Panc1 (cell line): Measurements from ENCODE around the gene MEX3A. TPM values are rescaled to one million over a fixed set of nuclear protein-coding genes. Genes with fewer than 3 reads are reported as not detected.

ENCODE experiments used
- ATAC-seq: fragments of 200-7000 bp; cut with Tn5 transposase; 2 replicates; pipeline ENCODE4 v1.9.1; 2020; ENCODE audit warnings: mild to moderate bottlenecking, moderate library complexity
- BruUV-seq: library from RNA; stranded (reverse); fragments of 400-500 nt; replicated peaks from 2 replicates; lab custom pipeline; 2021; lab: Mats Ljungman, UMichigan
- CTCF ChIA-PET: fragments of 300-600 bp; sonication (Branson Sonifier 250); formaldehyde crosslinking; loops from one replicate; lab custom pipeline; 2022; ENCODE audit warnings: antibody characterized with exemption; lab: Charles Lee
- POLR2A ChIA-PET: fragments of 300-600 bp; sonication (Branson Sonifier 250); formaldehyde crosslinking; loops from one replicate; lab custom pipeline; 2022; ENCODE audit warnings: antibody characterized with exemption; lab: Charles Lee
- DNase-seq: peaks from one replicate; pipeline ENCODE4 v3.0.0-alpha.2; 2010; ENCODE audit warnings: low read depth, low spot score
- H3K27ac ChIP-seq: 2 replicates; pipeline ENCODE4 v1.5.1; 2011; ENCODE audit warnings: mild to moderate bottlenecking, low read length, inconsistent platforms
- H3K27me3 ChIP-seq: fragments of 200-500 bp; sonication (Bioruptor generic); 2 replicates; pipeline ENCODE4 v1.6.0; 2014; ENCODE audit warnings: low read length, inconsistent platforms; ENCODE audit not compliant: control insufficient read depth, insufficient read depth
- H3K36me3 ChIP-seq: fragments of 200-500 bp; sonication (Bioruptor generic); 2 replicates; pipeline ENCODE4 v1.5.1; 2014; ENCODE audit warnings: inconsistent platforms, mild to moderate bottlenecking, low read length, moderate library complexity; ENCODE audit not compliant: control insufficient read depth, insufficient read depth
- H3K4me1 ChIP-seq: 2 replicates; pipeline ENCODE4 v1.5.1; 2011; ENCODE audit warnings: inconsistent platforms, mild to moderate bottlenecking, low read length, moderate library complexity; ENCODE audit not compliant: control insufficient read depth, insufficient read depth
- H3K4me3 ChIP-seq, 2 experiments: 2 replicates each; pipeline ENCODE4 v1.5.1; 2011 to 2012; ENCODE audit warnings: low read depth in 2 of 2, low read length in 2 of 2, mild to moderate bottlenecking in 2 of 2, inconsistent platforms in 1 of 2, moderate library complexity in 1 of 2
- H3K9me3 ChIP-seq: fragments of 200-500 bp; sonication (Bioruptor generic); 2 replicates; pipeline ENCODE4 v1.5.1; 2014; ENCODE audit warnings: low read depth, mild to moderate bottlenecking, inconsistent platforms, low read length, moderate library complexity; ENCODE audit not compliant: control insufficient read depth, insufficient read depth
- POLR2AphosphoS5 ChIP-seq: IDR thresholded peaks from 2 replicates; pipeline ENCODE4 v1.6.1; 2012; ENCODE audit warnings: mild to moderate bottlenecking, low read depth, low read length, moderate library complexity
- SIN3A ChIP-seq: IDR thresholded peaks from 2 replicates; pipeline ENCODE4 v1.6.1; 2012; ENCODE audit warnings: low read depth, mild to moderate bottlenecking, low read length, moderate library complexity, borderline replicate concordance; ENCODE audit not compliant: insufficient read depth
- TCF7L2 ChIP-seq: IDR thresholded peaks from 2 replicates; pipeline ENCODE4 v1.6.1; 2011; ENCODE audit warnings: mild to moderate bottlenecking, low read depth, low read length, inconsistent platforms
- in situ Hi-C: cut with HindIII; loops from 2 replicates; pipeline ENCODE4 v1.10.0; 2016; ENCODE audit warnings: low sequenced_read_pairs, low pct_unique_long_range_greater_than_20kb
- intact Hi-C: fragments of 100-400 bp; cut with micrococcal nuclease; formaldehyde crosslinking; loops from one replicate; pipeline ENCODE4 v1.10.0; 2022; ENCODE audit not compliant: unreplicated experiment
- total RNA-seq: library from RNA; stranded (reverse); gene quantifications from one replicate; pipeline ENCODE4 v1.2.1, GENCODE V29; 2021; ENCODE audit not compliant: unreplicated experiment
- TF ChIP-seq, protein P1 (sequence below), 2 experiments: IDR thresholded peaks; 2 replicates each; pipeline ENCODE4 v1.6.1; 2011 to 2012; ENCODE audit warnings: low read depth in 2 of 2, control low read depth in 1 of 2, low read length in 1 of 2, mild to moderate bottlenecking in 1 of 2, moderate library complexity in 1 of 2; ENCODE audit not compliant: insufficient read depth in 1 of 2
- TF ChIP-seq, protein P2 (sequence below): fragments of 450-650 bp; IDR thresholded peaks from 2 replicates; pipeline ENCODE4 v1.5.1; 2017; ENCODE audit warnings: mild to moderate bottlenecking

Gene MEX3A
- total RNA-seq, 1 experiment from 2014 or later: 15.8 TPM

DNA sequence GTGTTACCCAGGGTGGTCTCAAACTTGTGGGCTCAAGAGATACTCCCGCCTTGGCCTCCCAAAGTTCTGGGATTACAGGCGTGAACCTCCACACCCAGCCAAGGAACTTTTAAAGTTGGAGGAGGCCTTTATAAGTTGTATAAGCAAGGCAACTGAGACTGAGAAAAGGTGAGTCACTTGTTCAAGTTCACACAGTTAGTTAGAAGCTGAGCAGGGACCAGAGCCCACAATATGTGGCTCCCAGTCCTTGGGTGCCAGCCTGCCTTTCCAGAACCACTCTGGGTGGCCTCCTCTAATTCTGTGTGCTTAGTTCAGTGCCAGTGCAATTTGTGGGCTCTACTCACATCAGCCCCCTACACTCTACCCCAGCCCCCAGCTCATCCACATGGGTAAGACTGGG lies 17.6 kb downstream of the MEX3A start:
- no peak for ATAC-seq
- in situ Hi-C loops (no loop called here), intact Hi-C loops (no loop called here)
- TF ChIP-seq TCF7L2: no peak
- Histone ChIP-seq H3K4me3 (no peak overlapping the region), H3K36me3 (peaks cover 2% of the 10 kb centered on the region; the same call in 1 of the 2 replicates), H3K27me3 (no peaks in the 10 kb centered on the region), H3K27ac (no peak overlapping the region), H3K9me3 (no peaks in the 10 kb centered on the region), H3K4me1 (no peaks in the 10 kb centered on the region)
- no peak for DNase-seq
- no TSS peak for BruUV-seq
- POLR2A ChIA-PET: no interaction called here
- CTCF ChIA-PET: no interaction called here

DNA sequence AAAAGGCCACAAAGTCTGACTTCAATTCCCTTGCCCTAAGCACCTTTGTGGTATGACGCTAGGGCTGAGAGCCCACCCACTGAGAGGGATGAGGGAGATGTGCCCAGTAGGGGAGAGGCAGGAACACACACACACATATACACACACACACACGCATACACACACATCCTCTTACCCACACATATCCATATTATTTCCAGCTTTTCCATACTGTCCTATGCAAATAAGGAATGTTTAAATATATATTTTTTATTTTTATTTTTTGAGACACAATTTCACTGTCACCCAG lies 18.3 kb downstream of the MEX3A start:
- Histone ChIP-seq H3K4me1 (no peaks in the 10 kb centered on the region), H3K4me3 (no peak overlapping the region), H3K27ac (no peak overlapping the region), H3K27me3 (no peaks in the 10 kb centered on the region), H3K36me3 (peaks cover 2% of the 10 kb centered on the region; the same call in 1 of the 2 replicates), H3K9me3 (no peaks in the 10 kb centered on the region)
- no peak for TF ChIP-seq POLR2AphosphoS5
- no peak for TF ChIP-seq SIN3A
- TF ChIP-seq, protein P1, sequence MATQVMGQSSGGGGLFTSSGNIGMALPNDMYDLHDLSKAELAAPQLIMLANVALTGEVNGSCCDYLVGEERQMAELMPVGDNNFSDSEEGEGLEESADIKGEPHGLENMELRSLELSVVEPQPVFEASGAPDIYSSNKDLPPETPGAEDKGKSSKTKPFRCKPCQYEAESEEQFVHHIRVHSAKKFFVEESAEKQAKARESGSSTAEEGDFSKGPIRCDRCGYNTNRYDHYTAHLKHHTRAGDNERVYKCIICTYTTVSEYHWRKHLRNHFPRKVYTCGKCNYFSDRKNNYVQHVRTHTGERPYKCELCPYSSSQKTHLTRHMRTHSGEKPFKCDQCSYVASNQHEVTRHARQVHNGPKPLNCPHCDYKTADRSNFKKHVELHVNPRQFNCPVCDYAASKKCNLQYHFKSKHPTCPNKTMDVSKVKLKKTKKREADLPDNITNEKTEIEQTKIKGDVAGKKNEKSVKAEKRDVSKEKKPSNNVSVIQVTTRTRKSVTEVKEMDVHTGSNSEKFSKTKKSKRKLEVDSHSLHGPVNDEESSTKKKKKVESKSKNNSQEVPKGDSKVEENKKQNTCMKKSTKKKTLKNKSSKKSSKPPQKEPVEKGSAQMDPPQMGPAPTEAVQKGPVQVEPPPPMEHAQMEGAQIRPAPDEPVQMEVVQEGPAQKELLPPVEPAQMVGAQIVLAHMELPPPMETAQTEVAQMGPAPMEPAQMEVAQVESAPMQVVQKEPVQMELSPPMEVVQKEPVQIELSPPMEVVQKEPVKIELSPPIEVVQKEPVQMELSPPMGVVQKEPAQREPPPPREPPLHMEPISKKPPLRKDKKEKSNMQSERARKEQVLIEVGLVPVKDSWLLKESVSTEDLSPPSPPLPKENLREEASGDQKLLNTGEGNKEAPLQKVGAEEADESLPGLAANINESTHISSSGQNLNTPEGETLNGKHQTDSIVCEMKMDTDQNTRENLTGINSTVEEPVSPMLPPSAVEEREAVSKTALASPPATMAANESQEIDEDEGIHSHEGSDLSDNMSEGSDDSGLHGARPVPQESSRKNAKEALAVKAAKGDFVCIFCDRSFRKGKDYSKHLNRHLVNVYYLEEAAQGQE (IDR thresholded peaks at IDR 0.05; ENCODE audit: insufficient read depth in 1 of 2, low read depth in 2 of 2, low read length in 1 of 2): no peak
- TF ChIP-seq, protein P2, sequence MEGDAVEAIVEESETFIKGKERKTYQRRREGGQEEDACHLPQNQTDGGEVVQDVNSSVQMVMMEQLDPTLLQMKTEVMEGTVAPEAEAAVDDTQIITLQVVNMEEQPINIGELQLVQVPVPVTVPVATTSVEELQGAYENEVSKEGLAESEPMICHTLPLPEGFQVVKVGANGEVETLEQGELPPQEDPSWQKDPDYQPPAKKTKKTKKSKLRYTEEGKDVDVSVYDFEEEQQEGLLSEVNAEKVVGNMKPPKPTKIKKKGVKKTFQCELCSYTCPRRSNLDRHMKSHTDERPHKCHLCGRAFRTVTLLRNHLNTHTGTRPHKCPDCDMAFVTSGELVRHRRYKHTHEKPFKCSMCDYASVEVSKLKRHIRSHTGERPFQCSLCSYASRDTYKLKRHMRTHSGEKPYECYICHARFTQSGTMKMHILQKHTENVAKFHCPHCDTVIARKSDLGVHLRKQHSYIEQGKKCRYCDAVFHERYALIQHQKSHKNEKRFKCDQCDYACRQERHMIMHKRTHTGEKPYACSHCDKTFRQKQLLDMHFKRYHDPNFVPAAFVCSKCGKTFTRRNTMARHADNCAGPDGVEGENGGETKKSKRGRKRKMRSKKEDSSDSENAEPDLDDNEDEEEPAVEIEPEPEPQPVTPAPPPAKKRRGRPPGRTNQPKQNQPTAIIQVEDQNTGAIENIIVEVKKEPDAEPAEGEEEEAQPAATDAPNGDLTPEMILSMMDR: no peak
- TF ChIP-seq TCF7L2: no peak
- in situ Hi-C loops: no loop called here
- intact Hi-C loops: no loop called here
- no TSS peak for BruUV-seq
- ATAC-seq (no peak), DNase-seq (no peak)
- POLR2A ChIA-PET: interaction anchor here (1.2 kb wide), 1 partner anchor 9 kb away, joined by 3 read pairs; no protein-coding TSS in a partner anchor
- CTCF ChIA-PET: interaction anchor here (0.6 kb wide), 1 partner anchor 98 kb away, joined by 3 read pairs; no protein-coding TSS in a partner anchor

DNA sequence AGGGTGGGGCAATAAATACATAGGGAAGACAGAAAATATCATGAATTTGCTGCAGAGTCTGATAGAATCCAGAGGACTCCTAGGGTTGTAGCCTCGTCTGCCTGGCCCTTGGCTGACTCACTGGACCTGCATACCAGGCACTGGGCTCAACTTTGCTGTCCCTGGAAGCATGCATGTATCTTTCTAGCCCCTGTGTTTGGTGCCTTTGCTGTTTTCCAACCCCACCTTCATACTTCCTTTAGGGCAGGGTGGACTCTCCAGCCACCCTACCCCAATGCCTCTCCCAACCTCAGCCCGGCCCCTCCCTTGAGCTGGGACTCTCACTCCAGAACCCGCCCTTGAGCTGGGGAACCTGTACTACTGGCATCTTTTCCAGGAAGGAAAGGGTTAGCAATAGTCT lies 20.1 kb downstream of the MEX3A start:
- Histone ChIP-seq H3K27me3 (no peaks in the 10 kb centered on the region), H3K27ac (no peak overlapping the region), H3K4me3 (no peak overlapping the region), H3K9me3 (no peaks in the 10 kb centered on the region), H3K36me3 (peaks cover 2% of the 10 kb centered on the region; the same call in 1 of the 2 replicates), H3K4me1 (no peaks in the 10 kb centered on the region)
- no peak for DNase-seq
- no TSS peak for BruUV-seq
- POLR2A ChIA-PET: no interaction called here
- in situ Hi-C loops: no loop called here
- CTCF ChIA-PET: no interaction called here
- no peak for TF ChIP-seq TCF7L2
- no peak for TF ChIP-seq POLR2AphosphoS5
- TF ChIP-seq, protein P2: no peak
- no peak for TF ChIP-seq SIN3A
- TF ChIP-seq, protein P1 (IDR thresholded peaks at IDR 0.05; ENCODE audit: insufficient read depth in 1 of 2, low read depth in 2 of 2, low read length in 1 of 2): no peak
- ATAC-seq: no peak
- intact Hi-C loops: no loop called here
